Mesenchymal stem cell (in vitro differentiated cells and primary cell): ENCODE data around the gene GARIN5A.
A peak's percentile ranks its signal among the peaks of the same experiment; 100 is the strongest.

Experiments used
- DNase-seq: peaks from one replicate; pipeline ENCODE4 v3.0.0-alpha.2; 2013
- H2AFZ ChIP-seq: one replicate; pipeline ENCODE4 v1.6.1; 2013; ENCODE audit warnings: low read depth, mild to moderate bottlenecking, control low read depth, inconsistent platforms, low read length, moderate library complexity
- H2AK5ac ChIP-seq: 2 replicates; pipeline ENCODE4 v1.6.1; 2013; ENCODE audit warnings: low read length, moderate library complexity, mild to moderate bottlenecking, inconsistent platforms; ENCODE audit not compliant: severe bottlenecking
- H2BK120ac ChIP-seq: one replicate; pipeline ENCODE4 v1.6.1; 2013; ENCODE audit warnings: low read depth, mild to moderate bottlenecking, inconsistent platforms, low read length, moderate library complexity
- H2BK12ac ChIP-seq, 2 experiments: one replicate each; pipeline ENCODE4 v1.6.1; 2013; ENCODE audit warnings: inconsistent platforms in 2 of 2, low read length in 2 of 2, mild to moderate bottlenecking in 2 of 2, moderate library complexity in 2 of 2, control low read depth in 1 of 2
- H2BK15ac ChIP-seq: one replicate; pipeline ENCODE4 v1.6.1; 2013; ENCODE audit warnings: mild to moderate bottlenecking, low read depth, inconsistent platforms; ENCODE audit not compliant: poor library complexity, severe bottlenecking
- H2BK5ac ChIP-seq: 2 replicates; pipeline ENCODE4 v1.6.1; 2013; ENCODE audit warnings: low read depth, mild to moderate bottlenecking, low read length, control low read depth, inconsistent platforms; ENCODE audit not compliant: poor library complexity, severe bottlenecking
- H3K14ac ChIP-seq, 2 experiments: one replicate each; pipeline ENCODE4 v1.6.1; 2013; ENCODE audit warnings: inconsistent platforms in 2 of 2, low read length in 2 of 2, control low read depth in 1 of 2, mild to moderate bottlenecking in 1 of 2, moderate library complexity in 1 of 2
- H3K18ac ChIP-seq, 2 experiments: one replicate each; pipeline ENCODE4 v1.6.1; 2013; ENCODE audit warnings: inconsistent platforms in 2 of 2, low read length in 2 of 2, control low read depth in 1 of 2, low read depth in 1 of 2, mild to moderate bottlenecking in 1 of 2
- H3K23ac ChIP-seq, 2 experiments: one replicate each; pipeline ENCODE4 v1.6.1; 2013; ENCODE audit warnings: inconsistent platforms in 2 of 2, low read length in 2 of 2, mild to moderate bottlenecking in 2 of 2, moderate library complexity in 2 of 2, control low read depth in 1 of 2
- H3K27ac ChIP-seq: 2 replicates; pipeline ENCODE4 v1.5.1; 2013; ENCODE audit warnings: mild to moderate bottlenecking, moderate library complexity, low read length, control low read depth, inconsistent platforms; ENCODE audit not compliant: poor library complexity, severe bottlenecking
- H3K27me3 ChIP-seq, 2 experiments: 2 replicates each; pipeline versions ENCODE4 v1.6.1 to v1.7.0; 2013; ENCODE audit warnings: low read length in 2 of 2, mild to moderate bottlenecking in 2 of 2, moderate library complexity in 2 of 2, control low read depth in 1 of 2, inconsistent platforms in 1 of 2; ENCODE audit not compliant: control insufficient read depth in 1 of 2, insufficient read depth in 1 of 2
- H3K36me3 ChIP-seq, 2 experiments: 2 replicates each; pipeline versions ENCODE4 v1.6.1 to v1.7.0; 2013; ENCODE audit warnings: low read length in 2 of 2, control low read depth in 1 of 2, inconsistent platforms in 1 of 2, low read depth in 1 of 2, mild to moderate bottlenecking in 1 of 2; ENCODE audit not compliant: insufficient read depth in 2 of 2, control insufficient read depth in 1 of 2
- H3K4ac ChIP-seq, 2 experiments: one replicate each; pipeline ENCODE4 v1.6.1; 2013; ENCODE audit warnings: inconsistent platforms in 2 of 2, low read length in 2 of 2, mild to moderate bottlenecking in 2 of 2, moderate library complexity in 2 of 2, control low read depth in 1 of 2, low read depth in 1 of 2
- H3K4me1 ChIP-seq: 2 replicates; pipeline ENCODE4 v1.6.1; 2013; ENCODE audit warnings: low read depth, low read length, control low read depth; ENCODE audit not compliant: control insufficient read depth, insufficient read depth
- H3K4me2 ChIP-seq: 2 replicates; pipeline ENCODE4 v1.6.1; 2013; ENCODE audit warnings: low read length, mild to moderate bottlenecking, inconsistent platforms; ENCODE audit not compliant: poor library complexity, severe bottlenecking
- H3K4me3 ChIP-seq, 2 experiments: 2 replicates each; pipeline versions ENCODE4 v1.5.1 to v1.7.0; 2013; ENCODE audit warnings: low read length in 2 of 2, mild to moderate bottlenecking in 2 of 2, control low read depth in 1 of 2, low read depth in 1 of 2; ENCODE audit not compliant: insufficient read depth in 1 of 2
- H3K79me1 ChIP-seq: replicated peaks from 2 replicates; pipeline ENCODE4 v1.6.1; 2013; ENCODE audit warnings: mild to moderate bottlenecking, control low read depth, low read length, inconsistent platforms; ENCODE audit not compliant: poor library complexity, severe bottlenecking
- H3K9ac ChIP-seq: 2 replicates; pipeline ENCODE4 v1.7.0; 2013; ENCODE audit warnings: mild to moderate bottlenecking, low read length, moderate library complexity
- H3K9me3 ChIP-seq: 2 replicates; pipeline ENCODE4 v1.7.0; 2013; ENCODE audit warnings: mild to moderate bottlenecking, low read length; ENCODE audit not compliant: control insufficient read depth
- H4K8ac ChIP-seq: one replicate; pipeline ENCODE4 v1.6.1; 2013; ENCODE audit warnings: inconsistent platforms, mild to moderate bottlenecking, low read length, moderate library complexity
- H4K91ac ChIP-seq: one replicate; pipeline ENCODE4 v1.6.1; 2013; ENCODE audit warnings: mild to moderate bottlenecking, low read length, inconsistent platforms
- WGBS: methylation state at CpG from one replicate; pipeline ENCODE4 v1.1.7; 2013; ENCODE audit warnings: mixed read lengths; 5-methylcytosine and 5-hydroxymethylcytosine counted together

GARIN5A gene

GRCh38 chr19:50433201-50434180, 43.2 kb downstream of the GARIN5A start:
- Histone ChIP-seq H3K4me3 (no peak overlapping the region), H3K4ac (no peak overlapping the region), H3K18ac (no peak overlapping the region), H4K8ac (no peak overlapping the region), H2BK120ac (no peak overlapping the region), H3K79me1 (no peaks in the 10 kb centered on the region), H3K27me3 (peaks cover 0 to 62% of the 10 kb centered on the region in 2 experiments), H3K27ac (peak overlapping the region; percentile 69), H2BK5ac (peak overlapping the region; percentile 34), H2BK12ac (no peak overlapping the region), H3K36me3 (peaks cover 0 to 8% of the 10 kb centered on the region in 2 experiments), H4K91ac (no peak overlapping the region), H3K9ac (no peak overlapping the region), H2BK15ac (no peak overlapping the region), H3K14ac (no peak overlapping the region), H3K23ac (no peak overlapping the region), H3K4me2 (peak overlapping the region; percentile 97), H2AK5ac (peak overlapping the region; percentile 93), H3K4me1 (peaks cover 36% of the 10 kb centered on the region), H2AFZ (no peak overlapping the region), H3K9me3 (no peaks in the 10 kb centered on the region)
- DNase-seq = no peak
- 91% methylated on average over 18 of the region's 19 CpGs for WGBS

- WGBS = 9% methylated on average over 40 of the region's 40 CpGs
- H2BK15ac ChIP-seq = no peak within 1 kb of the TSS
- peaks cover 44% of the 10 kb centered on the region for H3K4me1 ChIP-seq
- H2BK120ac ChIP-seq = peak within 1 kb of the TSS; percentile 42
- peak within 1 kb of the TSS; percentile 42 for H2AFZ ChIP-seq
- peaks cover 0 to 4% of the 10 kb centered on the region in 2 experiments for H3K36me3 ChIP-seq
- H3K79me1 ChIP-seq = no peaks in the 10 kb centered on the region
- peaks cover 0 to 65% of the 10 kb centered on the region in 2 experiments for H3K27me3 ChIP-seq
- H3K9ac ChIP-seq = peak within 1 kb of the TSS; percentile 77
- no peaks in the 10 kb centered on the region for H3K9me3 ChIP-seq
- peak within 1 kb of the TSS; percentile 97 for H3K4me2 ChIP-seq
- H3K27ac ChIP-seq = peak within 1 kb of the TSS; percentile 90
- H2BK12ac ChIP-seq = no peak within 1 kb of the TSS
- H4K8ac ChIP-seq = peak within 1 kb of the TSS; percentile 71
- H3K23ac ChIP-seq = no peak within 1 kb of the TSS
- H2AK5ac ChIP-seq = peak within 1 kb of the TSS; percentile 93
- peak within 1 kb of the TSS; percentile 62 to 81 for H3K4me3 ChIP-seq
- H4K91ac ChIP-seq = no peak within 1 kb of the TSS
- DNase-seq = peak; percentile 33
- peak within 1 kb of the TSS; percentile 35 to 60 for H3K18ac ChIP-seq
- H3K14ac ChIP-seq = no peak within 1 kb of the TSS
- peak within 1 kb of the TSS; percentile 89 for H2BK5ac ChIP-seq
- H3K4ac ChIP-seq = peak within 1 kb of the TSS in 1 of 2 experiments; percentile 35
Observed at GRCh38 chr19:50432221-50433028, 44.2 kb downstream of the GARIN5A start, which contains the start of gene MYBPC2. MYBPC2 (plus strand) TSS chr19:50432892; CDS start chr19:50432954, 62 bp downstream.

- Histone ChIP-seq H2BK15ac (no peak overlapping the region), H3K4me3 (peak overlapping the region; percentile 62 to 81), H2BK120ac (peak overlapping the region; percentile 42), H3K27ac (peak overlapping the region; percentile 80), H3K9me3 (no peaks in the 10 kb centered on the region), H3K23ac (no peak overlapping the region), H2AK5ac (no peak overlapping the region), H4K91ac (no peak overlapping the region), H4K8ac (peak overlapping the region; percentile 41), H3K4me2 (peak overlapping the region; percentile 97), H3K4me1 (peaks cover 44% of the 10 kb centered on the region), H3K9ac (peak overlapping the region; percentile 77), H3K14ac (no peak overlapping the region), H3K36me3 (peaks cover 0 to 3% of the 10 kb centered on the region in 2 experiments), H3K18ac (peak overlapping the region; percentile 25 to 52), H2BK5ac (peak overlapping the region; percentile 89), H2AFZ (peak overlapping the region; percentile 42), H3K79me1 (no peaks in the 10 kb centered on the region), H3K4ac (no peak overlapping the region), H2BK12ac (no peak overlapping the region), H3K27me3 (peaks cover 0 to 57% of the 10 kb centered on the region in 2 experiments)
- 5% methylated on average over 28 of the region's 54 CpGs for WGBS
- peak; percentile 79 for DNase-seq
Observed at GRCh38 chr19:50431343-50432220, 45.1 kb downstream of the GARIN5A start.
